ENCODE data around the gene DCUN1D3.

Gene DCUN1D3

GRCh38 chr16:20918486-20919239 lies 18.5 kb upstream of the DCUN1D3 start:
- no peak for DNase-seq (ENCODE audit: low read depth in 2 of 2)

GRCh38 chr16:20916942-20917341 lies 16.8 kb upstream of the DCUN1D3 start:
- no peak for DNase-seq (ENCODE audit: low read depth in 2 of 2)

- no peak for DNase-seq (ENCODE audit: low read depth in 2 of 2)
Observed at GRCh38 chr16:20916289-20916688, 16.1 kb upstream of the DCUN1D3 start.

- DNase-seq (ENCODE audit: low read depth in 2 of 2), result no peak
Observed at GRCh38 chr16:20911361-20911760, 11.2 kb upstream of the DCUN1D3 start.

DNA sequence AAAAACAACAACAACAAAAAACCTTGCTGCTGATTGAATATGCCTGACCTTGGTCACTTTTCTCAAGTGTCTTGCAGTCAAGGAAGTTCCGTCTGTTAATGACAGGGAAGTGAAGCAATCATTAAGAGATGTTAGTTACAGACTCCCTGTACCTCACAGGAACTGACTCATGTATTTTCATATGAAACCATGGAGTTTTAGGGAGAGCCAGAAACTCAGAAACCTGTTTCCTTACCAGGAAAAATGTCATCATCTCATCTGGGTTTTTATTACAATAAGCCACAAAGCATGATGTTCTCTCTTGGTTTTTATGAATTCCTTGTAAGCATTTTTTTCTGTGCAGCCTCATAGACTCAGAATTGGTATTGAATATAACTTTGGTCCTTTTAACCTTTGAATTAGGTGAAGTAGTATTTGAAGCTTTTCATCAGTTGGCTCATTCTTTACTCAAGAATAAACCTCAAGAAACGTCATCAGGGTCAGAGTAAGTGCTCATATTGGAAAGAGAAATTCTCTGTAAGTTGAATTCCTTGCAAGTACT lies 10.7 kb upstream of the DCUN1D3 start:
- DNase-seq (ENCODE audit: low read depth in 2 of 2), result no peak

DNA sequence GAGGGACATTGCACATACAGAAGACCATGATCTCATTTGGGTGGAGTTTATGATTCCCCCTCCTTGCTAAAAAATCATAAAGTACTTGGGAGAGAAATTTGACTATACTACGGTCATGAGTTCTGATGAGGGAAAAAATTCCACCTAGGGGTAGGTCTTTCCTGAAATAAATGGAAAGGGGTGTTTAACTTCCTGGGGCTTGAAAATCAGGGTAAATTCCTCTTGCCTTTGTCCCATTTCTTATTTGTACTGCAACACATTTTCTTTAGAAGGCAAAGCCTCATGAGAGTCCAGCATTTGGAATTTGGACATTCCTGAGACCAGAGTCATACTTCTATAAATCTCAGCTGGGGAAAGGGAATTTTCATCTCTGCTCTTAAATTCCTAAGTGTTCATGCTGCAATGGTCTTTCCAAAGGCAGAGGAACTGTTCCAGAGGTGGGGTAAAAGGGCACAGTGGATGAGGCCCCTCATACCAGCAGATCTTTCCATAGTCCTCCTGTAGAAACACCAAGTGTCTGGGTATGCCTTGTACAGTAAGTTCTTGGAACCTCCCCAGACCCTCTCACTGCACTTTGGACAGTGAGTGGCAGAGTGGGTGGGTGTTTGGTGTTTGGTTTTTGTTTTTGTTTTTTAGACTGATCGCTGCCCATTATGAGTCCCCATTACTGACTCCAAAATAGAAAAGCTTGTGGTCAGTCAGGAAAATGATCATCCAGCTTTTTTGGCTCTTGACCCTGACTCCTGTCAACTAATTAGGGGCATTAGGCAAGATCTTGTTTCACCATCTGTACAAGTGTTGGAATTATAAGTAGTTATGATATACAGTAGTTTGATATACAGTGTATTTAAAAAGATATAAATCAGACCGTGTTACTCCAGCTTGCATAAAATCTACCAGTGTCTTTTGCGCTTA lies 6.4 kb upstream of the DCUN1D3 start:
- DNase-seq (ENCODE audit: low read depth in 2 of 2), result no peak

DNA sequence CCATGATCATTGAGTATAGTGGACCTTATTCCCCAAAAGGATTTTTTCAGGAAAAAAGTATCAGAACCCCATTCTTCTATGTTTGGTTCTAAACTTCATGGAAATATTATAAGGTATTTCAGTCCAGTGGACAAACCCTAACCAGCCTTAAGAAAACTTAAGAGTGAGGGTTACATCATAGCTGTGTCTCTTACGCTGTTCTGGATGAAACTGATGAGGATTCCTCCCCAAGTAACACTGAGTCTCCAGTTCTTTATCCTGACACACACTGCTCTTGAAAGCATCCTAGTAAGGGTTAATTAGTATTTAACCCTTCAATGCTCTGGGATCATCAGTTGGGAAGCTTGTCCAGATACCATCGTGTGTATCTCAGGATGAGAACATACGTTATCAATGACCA lies 5.4 kb upstream of the DCUN1D3 start:
- no peak for DNase-seq (ENCODE audit: low read depth in 2 of 2)

GRCh38 chr16:20904507-20905081 lies 4.4 kb upstream of the DCUN1D3 start:
- no peak for DNase-seq (ENCODE audit: low read depth in 2 of 2)

DNA sequence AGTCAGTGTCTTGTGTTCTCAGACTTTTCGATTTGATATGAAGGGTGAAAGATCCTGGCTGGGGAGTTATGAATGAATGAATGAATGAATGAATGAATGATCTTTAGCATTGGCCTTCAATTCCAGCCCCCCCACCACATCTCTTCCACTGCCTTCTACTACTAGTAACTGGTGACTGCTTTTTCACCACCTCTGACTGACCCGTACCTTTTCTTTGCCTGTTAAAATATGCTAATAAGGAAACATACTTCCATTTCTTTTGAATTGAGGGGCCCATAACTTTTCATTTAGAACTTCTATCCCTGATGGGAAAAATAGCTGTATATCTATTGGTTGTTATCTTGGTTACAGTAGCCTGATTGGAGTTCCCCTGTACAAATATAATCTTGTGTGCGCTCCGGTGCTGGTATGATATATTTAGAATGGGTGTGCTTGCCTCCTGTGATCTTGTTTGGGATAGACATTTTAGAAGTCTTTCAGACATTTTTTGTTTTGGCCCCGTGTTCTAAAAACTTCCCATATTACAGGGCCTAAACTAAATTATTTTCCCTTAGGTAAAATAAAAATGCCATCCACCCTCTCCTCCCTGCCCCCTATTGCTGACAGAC lies 3.8 kb upstream of the DCUN1D3 start:
- no peak for DNase-seq (ENCODE audit: low read depth in 2 of 2)

DNA sequence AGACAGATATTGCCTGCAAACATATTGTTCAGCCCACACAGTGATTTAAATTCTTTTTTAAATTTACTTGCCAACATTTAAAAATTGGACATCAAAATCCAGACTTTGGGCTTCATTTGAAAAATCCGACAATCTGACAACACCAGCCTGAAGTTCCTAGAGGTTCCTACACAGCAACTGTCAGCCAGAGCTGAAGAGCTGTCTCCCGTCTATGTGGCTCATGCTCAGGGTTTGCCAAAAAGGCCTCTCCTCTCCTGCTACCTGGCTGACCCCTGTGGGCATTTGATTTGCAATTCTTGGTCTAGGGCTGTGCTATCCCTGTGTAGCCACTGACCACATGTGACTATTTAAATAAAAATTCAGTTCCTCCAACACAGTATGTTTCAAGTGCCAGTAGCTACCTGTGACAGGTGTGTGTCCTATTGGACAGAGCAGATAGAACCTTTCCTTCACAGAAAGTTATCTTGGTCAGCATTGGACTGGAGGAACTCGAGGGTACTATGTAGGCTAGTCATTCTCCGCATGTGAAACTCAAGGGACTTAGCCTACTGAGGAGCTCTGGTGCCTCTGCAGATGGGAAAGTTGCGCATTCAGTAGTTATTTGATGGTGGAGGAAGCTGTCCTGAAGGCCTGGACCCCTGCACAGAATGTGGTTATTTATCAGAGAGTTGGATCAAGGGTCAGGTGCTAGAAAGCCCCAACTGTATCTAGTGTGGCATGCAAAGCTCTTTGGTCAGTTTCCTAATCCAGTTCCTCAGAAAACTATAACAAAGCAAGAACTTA lies 3.1 kb upstream of the DCUN1D3 start:
- DNase-seq (ENCODE audit: low read depth in 2 of 2), result no peak

- DNase-seq (ENCODE audit: low read depth in 2 of 2), result no peak
Observed at GRCh38 chr16:20902426-20902825, 2.3 kb upstream of the DCUN1D3 start.

- no peak for DNase-seq (ENCODE audit: low read depth in 2 of 2)
Observed at GRCh38 chr16:20901436-20902112, 1.4 kb upstream of the DCUN1D3 start.

GRCh38 chr16:20901068-20901435 lies 894 bp upstream of the DCUN1D3 start:
- no peak for DNase-seq (ENCODE audit: low read depth in 2 of 2)

- no peak for DNase-seq (ENCODE audit: low read depth in 2 of 2)
Observed at GRCh38 chr16:20899477-20900298, 470 bp downstream of the DCUN1D3 start.

DNA sequence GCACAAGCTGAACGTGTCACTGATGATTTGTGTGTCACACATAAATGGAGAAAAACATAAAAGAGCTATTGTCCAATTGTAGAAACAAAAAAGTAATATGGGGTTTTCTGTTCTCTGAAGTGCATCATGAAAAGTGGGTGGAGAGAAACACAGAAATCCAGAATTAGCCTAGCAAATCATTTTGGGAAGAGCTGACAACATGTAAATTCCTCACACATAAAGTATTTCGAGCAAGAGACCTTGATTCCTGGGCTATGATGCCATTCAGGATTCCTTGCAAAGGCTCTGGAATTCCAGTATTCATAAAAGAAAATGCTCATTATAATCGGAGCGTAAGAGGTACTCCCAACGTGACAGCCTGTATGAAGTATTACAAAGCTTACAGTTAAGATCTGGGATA lies 1.1 kb downstream of the DCUN1D3 start:
- no peak for DNase-seq (ENCODE audit: low read depth in 2 of 2)

GRCh38 chr16:20897922-20898321 lies 2.2 kb downstream of the DCUN1D3 start:
- DNase-seq (ENCODE audit: low read depth in 2 of 2), result no peak

DNA sequence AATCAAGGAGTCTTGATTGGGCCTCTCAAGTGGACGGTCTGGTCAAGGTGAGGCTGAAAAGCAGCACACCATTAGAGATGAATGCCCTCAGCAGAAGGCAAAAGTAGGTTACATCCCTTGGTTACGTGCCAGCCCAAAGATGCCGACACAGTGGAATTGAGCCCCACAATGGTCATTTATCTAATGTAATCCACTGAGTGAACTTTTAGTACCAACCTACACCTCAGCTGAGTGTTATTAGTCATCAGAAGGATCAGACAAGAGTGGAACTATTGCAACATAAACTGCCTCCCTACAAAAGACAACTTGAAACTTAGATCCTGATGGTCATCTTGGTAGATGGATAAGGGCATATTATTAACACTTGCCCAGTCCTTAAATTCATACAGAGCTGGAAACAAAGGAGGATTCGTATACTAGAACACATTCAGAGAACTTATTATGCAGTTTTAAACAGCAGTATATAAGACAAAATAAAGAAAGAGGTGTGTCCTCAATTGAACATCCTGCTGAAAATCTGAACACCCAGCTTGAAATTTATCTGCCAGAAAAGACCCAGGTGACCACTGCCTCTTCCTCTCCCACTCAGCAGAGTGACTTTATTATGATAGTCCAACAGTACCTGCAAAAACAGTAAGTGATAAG lies 2.8 kb downstream of the DCUN1D3 start:
- no peak for DNase-seq (ENCODE audit: low read depth in 2 of 2)

- DNase-seq (ENCODE audit: low read depth in 2 of 2), result no peak
Observed at GRCh38 chr16:20894388-20894787, 5.8 kb downstream of the DCUN1D3 start.

DNA sequence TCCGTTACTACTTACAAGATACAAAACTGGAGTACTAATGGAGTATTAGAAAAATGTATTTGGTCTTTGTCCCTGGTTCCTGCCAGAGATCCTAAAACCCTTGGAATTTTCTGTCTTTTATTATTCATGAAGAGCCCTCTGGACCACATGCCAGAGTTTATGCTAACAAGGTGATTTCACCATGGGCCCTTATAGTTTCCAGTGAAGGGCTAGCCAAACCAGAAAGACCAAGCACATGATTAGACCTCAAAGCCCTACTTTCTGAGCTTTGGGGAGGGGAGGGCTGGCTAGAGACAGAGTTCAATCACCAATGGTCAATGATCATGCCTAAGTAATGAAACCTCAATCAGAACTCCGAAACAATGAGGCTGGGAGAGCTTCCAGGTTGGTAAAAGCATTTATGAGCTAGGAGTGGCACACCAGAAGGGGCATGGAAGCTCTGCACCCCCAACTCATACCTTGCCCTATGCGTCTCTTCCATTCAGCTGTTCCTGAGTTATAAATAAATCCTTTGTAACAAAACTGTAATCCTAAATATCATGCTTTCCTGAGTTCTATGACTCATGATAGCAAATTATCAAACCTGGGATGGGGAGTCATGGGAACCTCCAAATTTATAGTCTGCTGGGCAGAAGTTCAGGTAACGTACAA lies 10.4 kb downstream of the DCUN1D3 start:
- DNase-seq (ENCODE audit: low read depth in 2 of 2), result no peak

Measured in stimulated activated CD8-positive, alpha-beta memory T cell treated with anti-CD3 and anti-CD28 coated beads, Interleukin-2, amount 100 ng/mL, for 48 hours (primary cell).